GM11168 (cell line): Measurements from ENCODE around the gene RUSF1.
"Not testable (repeated sequence)": the region's sequence is repeated elsewhere in the genome, so short reads cannot be mapped to it uniquely, and the experiment has no call there.

ENCODE experiments used
- in situ Hi-C: fragments of 300-500 bp; cut with MboI; formaldehyde crosslinking; loops from one replicate; pipeline ENCODE4 v1.12.0; 2022; ENCODE audit warnings: low sequenced_read_pairs; ENCODE audit not compliant: unreplicated experiment

Gene RUSF1

GRCh38 chr16:31507929-31508705 is at the start of gene RUSF1:
Gene RUSF1, minus strand, starts transcription at chr16:31508391. Its CDS starts 18 bp downstream, at chr16:31508373.
- in situ Hi-C loops = no loop called here

GRCh38 chr16:31542763-31543162 is 34.6 kb upstream of the RUSF1 start:
- in situ Hi-C loops = no loop called here

DNA sequence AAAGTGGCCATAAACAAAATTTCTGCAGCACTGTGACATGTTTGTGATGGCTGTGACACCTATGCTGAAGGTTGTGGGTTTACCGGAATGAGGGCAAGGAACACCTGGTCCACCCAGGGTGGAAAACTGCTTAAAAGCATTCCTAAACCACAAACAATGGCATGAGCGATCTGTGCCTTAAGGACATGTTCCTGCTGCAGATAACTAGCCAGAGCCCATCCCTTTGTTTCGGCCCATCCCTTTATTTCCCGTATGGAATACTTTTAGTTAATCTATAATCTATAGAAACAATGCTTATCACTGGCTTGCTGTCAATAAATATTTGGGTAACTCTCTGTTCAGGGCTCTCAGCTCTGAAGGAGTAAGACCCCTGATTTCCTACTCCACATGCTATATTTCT is 31.6 kb upstream of the RUSF1 start:
- in situ Hi-C loops = not testable (repeated sequence)

DNA sequence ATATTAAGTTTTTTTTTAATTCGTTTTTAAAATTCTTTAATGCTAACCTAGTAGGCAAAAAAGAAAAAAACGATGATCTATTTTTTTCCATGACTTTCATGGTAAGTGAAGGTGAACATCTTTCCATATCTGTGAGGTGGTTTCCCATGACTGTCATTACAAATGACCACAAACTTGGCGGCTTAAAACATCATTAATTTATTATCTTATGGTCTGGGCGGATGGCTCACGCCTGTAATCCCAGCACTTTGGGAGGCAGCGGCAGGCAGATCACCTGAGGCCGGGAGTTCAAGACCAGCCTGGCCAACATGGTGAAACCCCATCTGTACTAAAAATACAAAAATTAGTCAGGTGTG is 30.0 kb upstream of the RUSF1 start:
- in situ Hi-C loops = not testable (repeated sequence)

- in situ Hi-C loops = no loop called here
Measured at GRCh38 chr16:31537362-31538242, 29.4 kb upstream of the RUSF1 start.

DNA sequence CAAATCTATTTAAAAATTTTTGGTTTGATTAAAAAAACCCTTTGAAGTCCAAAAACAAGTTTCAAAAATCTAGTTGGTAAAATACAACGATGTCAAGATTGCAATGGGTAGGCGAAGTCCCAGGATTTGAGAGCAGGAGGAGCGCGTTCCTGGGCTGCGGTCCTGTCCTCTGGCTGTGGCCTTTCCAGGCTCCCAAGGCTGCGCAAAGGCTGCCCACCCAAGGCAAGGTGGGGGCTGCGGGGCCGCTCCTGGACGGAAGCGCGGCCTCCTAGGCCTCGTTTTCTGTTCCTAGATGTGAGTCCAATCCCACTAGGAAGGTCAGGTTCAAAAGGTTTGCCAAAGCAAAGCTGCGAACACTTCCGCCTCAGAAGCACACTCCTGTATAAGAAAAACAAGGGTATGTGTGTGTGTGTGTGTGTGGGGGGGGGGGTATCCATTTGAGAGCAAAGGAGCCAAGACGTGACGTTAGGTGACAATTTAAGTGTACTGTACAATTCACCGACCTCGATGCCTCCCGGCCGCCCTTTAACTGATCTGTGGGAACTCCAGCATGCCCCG is 28.7 kb upstream of the RUSF1 start:
- in situ Hi-C loops = no loop called here

DNA sequence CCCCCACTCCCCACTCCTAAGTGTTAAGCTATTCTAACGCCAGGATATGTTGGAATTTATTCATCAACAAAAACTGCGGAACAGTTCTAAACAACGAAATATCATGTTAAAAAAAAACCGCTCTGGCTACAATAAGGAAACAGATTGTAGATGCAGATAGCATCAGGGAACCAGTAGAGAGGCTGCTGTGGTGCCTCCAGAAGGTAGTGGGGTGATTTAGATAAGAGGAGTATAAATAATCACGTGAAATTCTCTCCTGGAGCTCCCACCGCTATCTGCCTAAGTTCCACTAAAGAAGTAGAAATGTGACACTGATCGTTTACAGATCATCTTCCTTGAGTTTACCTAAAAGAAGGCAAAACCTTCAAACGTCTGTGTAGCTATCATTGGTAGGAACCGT is 27.5 kb upstream of the RUSF1 start:
- in situ Hi-C loops = no loop called here

DNA sequence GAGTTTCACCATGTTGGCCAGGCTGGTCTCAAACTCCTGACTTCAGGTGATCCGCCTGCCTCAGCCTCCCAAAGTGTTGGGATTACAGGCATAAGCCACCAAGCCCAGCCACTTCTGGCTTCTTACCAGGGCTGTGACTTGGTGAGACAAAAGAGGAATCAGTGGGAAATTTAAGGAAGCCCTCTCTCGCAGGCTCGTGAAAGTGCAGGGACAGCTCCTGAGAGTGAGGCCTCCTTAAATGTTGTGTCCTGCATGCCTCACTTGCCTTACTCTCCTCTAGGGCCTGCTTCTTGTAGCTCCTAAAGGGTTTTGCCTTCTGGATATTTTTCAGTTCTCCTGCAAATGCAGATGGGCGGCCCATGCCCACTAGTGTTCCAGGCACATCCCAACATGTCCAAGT is 24.7 kb upstream of the RUSF1 start:
- in situ Hi-C loops = no loop called here

DNA sequence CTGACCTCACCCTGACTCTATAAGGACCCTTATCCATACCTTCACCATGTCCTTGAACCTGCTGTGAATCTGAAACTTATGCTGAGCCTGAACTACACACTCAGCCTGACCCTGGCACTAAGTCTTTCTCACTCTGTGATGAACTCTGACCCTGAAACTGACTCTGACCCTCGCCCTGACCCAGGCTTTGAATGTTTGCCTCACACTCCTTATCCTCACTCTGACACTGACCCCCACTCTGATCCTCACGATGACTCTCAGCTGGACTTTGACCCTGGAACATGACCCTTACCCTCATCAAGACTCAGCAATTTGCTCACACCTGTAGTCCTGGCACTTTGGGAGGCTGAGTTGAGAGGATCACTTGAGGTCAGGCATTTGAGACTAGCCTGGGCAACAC is 23.9 kb upstream of the RUSF1 start:
- in situ Hi-C loops = no loop called here

- in situ Hi-C loops = no loop called here
Measured at GRCh38 chr16:31531096-31531495, 22.9 kb upstream of the RUSF1 start.

- in situ Hi-C loops = no loop called here
Measured at GRCh38 chr16:31530405-31530804, 22.2 kb upstream of the RUSF1 start.

DNA sequence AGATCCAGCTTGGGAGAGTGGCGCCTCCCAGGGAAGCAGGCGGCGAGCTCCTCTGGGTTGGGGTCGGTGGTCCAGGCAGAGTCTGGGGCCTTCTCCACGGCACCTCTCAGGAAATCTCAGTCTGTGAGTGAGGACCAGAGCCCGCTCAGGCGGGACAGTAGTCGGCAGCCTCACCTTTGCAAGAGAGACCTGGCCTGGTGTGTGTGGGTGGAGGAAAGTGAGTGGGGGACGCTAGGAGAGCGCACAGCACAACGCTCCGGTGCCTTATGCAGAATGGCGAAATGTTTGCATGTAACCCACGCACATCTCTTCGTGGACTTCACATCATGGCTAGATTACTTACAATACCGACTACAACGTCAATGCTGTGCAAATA is 21.7 kb upstream of the RUSF1 start:
- in situ Hi-C loops = no loop called here

- in situ Hi-C loops = no loop called here
Measured at GRCh38 chr16:31529108-31529936, 21.1 kb upstream of the RUSF1 start.

- in situ Hi-C loops = no loop called here
Measured at GRCh38 chr16:31528523-31529107, 20.4 kb upstream of the RUSF1 start.

DNA sequence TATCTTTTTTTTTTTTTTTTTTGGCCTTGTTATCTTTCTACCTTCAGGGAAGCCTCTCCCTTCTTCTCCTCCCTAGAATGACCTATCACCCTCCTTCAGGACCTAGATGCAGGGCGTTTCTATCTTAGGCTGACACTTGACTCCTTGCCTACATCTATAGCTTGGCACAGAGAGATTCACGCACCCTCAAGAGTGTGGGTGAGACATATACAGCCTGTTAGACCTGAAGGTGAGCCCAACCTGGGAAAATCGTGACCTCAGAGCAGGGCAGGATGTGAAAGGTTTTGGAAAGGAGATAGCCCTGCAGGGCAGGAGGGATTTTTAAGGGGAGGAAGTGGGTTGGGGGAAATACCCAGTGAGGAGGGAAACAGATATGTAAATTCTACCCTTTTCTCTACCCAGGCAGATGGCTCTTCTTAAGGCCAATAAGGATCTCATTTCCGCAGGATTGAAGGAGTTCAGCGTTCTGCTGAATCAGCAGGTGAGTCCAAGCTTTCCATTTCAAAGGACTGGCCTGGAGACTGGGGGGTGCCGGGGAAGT is 19.6 kb upstream of the RUSF1 start, which contains the start of gene AHSP:
Gene AHSP (plus strand): TSS at position 167 of the 541 bp plus-strand sequence. CDS start 240 bp downstream, at position 407.
- in situ Hi-C loops = no loop called here

DNA sequence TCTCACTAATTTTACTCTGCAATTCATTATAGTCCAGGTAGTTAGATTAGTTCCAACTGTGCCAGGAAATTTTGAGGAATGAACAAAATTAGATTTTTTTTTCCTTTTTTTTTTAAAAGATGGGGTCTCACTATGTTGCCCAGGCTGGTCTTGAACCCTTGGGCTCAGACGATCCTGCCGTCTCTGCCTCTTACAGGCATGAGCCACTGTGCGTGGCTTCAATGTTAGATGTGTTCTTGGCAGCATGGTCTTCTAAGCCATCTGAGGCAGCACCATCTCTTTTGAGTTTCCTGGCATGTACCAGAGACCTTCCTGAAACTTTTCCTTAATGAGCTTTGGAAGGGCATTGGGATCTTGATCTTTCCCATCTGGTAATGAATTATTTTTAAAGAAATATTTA is 16.9 kb upstream of the RUSF1 start:
- in situ Hi-C loops = no loop called here

DNA sequence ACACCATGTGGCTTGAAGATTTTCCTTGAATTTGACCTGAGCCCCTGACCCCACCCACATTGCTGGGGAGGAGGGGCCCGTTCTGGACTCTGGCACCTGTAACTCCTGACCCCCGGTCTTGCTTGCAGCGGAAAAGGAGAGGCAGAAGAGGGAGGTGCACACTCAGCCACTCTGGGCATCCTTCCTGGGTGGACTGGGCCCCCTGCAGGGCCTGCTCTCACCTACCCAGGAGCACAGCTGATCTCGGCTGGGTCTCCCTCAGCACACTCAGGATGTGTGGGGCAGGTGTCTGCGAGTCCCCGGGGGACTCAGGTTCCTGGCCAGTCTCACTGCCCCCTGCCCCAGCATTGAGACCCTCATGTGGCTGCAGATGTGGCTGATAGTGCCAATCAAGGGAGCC is 15.6 kb upstream of the RUSF1 start:
- in situ Hi-C loops = not testable (repeated sequence)

GRCh38 chr16:31522071-31522470 is 13.9 kb upstream of the RUSF1 start:
- in situ Hi-C loops = no loop called here

DNA sequence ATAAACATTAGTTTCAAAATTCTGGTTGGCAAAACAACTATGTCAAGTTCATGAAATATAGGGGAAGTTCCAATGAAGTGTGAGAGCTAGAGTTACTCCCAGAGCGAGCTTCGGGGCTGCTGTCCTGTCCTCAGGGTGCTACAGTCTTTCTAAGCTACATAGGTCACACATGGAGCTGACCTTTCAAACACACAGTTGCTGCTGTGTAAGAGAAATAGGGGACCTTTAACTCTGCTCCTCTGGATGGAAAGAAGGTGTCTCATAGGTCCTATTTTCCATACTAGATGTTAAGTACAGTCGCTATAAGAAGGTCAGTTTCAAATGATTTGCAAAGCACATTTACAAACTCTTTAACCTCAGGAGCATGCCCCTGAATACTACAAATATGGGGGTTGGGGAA is 13.2 kb upstream of the RUSF1 start:
- in situ Hi-C loops = no loop called here
